IMR-90 (cell line): ENCODE results near the gene C11orf54. TPM values are rescaled to one million over a fixed set of nuclear protein-coding genes. Genes with fewer than 3 reads are reported as not detected.

Experiments used
- ATAC-seq: fragments of 200-7000 bp; cut with Tn5 transposase; 2 replicates; pipeline ENCODE4 v1.9.1; 2020; ENCODE audit warnings: low read depth, mild to moderate bottlenecking, moderate library complexity
- BruUV-seq: library from RNA; stranded (reverse); fragments of 400-500 nt; replicated peaks from 2 replicates; lab custom pipeline; 2021; lab: Mats Ljungman, UMichigan
- CTCF ChIA-PET: fragments of 300-600 bp; formaldehyde crosslinking; extraction: SDS; loops from one replicate; lab custom pipeline; 2021; ENCODE audit warnings: antibody characterized with exemption; lab: Yijun Ruan, JAX
- POLR2A ChIA-PET: fragments of 300-600 bp; sonication (Branson Sonifier 250); formaldehyde crosslinking; loops from one replicate; lab custom pipeline; 2022; ENCODE audit warnings: antibody characterized with exemption; ENCODE audit not compliant: unreplicated experiment; lab: Charles Lee
- DNase-seq: peaks from one replicate; pipeline ENCODE4 v3.0.0; 2013
- H2AFZ ChIP-seq: replicated peaks from 2 replicates; pipeline ENCODE3; 2013; ENCODE audit warnings: low read length, mild to moderate bottlenecking; ENCODE audit not compliant: poor library complexity
- H2AK5ac ChIP-seq: 2 replicates; pipeline ENCODE4 v1.6.1; 2013; ENCODE audit warnings: low read depth, low read length, inconsistent platforms
- H2AK9ac ChIP-seq: replicated peaks from 2 replicates; pipeline ENCODE3; 2013; ENCODE audit warnings: mild to moderate bottlenecking, low read depth, low read length, moderate library complexity; ENCODE audit not compliant: poor library complexity
- H2BK120ac ChIP-seq: 2 replicates; pipeline ENCODE4 v1.6.1; 2013; ENCODE audit warnings: low read depth, low read length, inconsistent platforms
- H2BK15ac ChIP-seq: 3 replicates; pipeline ENCODE4 v1.6.1; 2013; ENCODE audit warnings: low read depth, low read length, inconsistent platforms
- H2BK20ac ChIP-seq: 2 replicates; pipeline ENCODE4 v1.6.1; 2013; ENCODE audit warnings: low read depth, mild to moderate bottlenecking, inconsistent platforms, low read length, moderate library complexity
- H2BK5ac ChIP-seq: 2 replicates; pipeline ENCODE4 v1.6.1; 2013; ENCODE audit warnings: mild to moderate bottlenecking, low read depth, low read length, inconsistent platforms; ENCODE audit not compliant: poor library complexity, severe bottlenecking
- H3K14ac ChIP-seq: replicated peaks from 2 replicates; pipeline ENCODE4 v1.6.1; 2013; ENCODE audit warnings: low read depth, low read length, inconsistent platforms
- H3K18ac ChIP-seq: 2 replicates; pipeline ENCODE4 v1.6.1; 2013; ENCODE audit warnings: low read depth, low read length, control low read depth
- H3K23ac ChIP-seq: 2 replicates; pipeline ENCODE4 v1.6.1; 2013; ENCODE audit warnings: low read depth, low read length, inconsistent platforms
- H3K27ac ChIP-seq: 2 replicates; pipeline ENCODE4 v1.5.1; 2013; ENCODE audit warnings: mild to moderate bottlenecking, control low read depth, low read length; ENCODE audit not compliant: insufficient read depth
- H3K27me3 ChIP-seq: 2 replicates; pipeline ENCODE4 v1.6.1; 2013; ENCODE audit warnings: low read length; ENCODE audit not compliant: control insufficient read depth, insufficient read depth
- H3K36me3 ChIP-seq: 2 replicates; pipeline ENCODE4 v1.6.1; 2013; ENCODE audit warnings: low read length, mixed read lengths; ENCODE audit not compliant: control insufficient read depth, insufficient read depth
- H3K4ac ChIP-seq: 2 replicates; pipeline ENCODE4 v1.6.1; 2013; ENCODE audit warnings: low read depth, low read length, inconsistent platforms
- H3K4me1 ChIP-seq: 2 replicates; pipeline ENCODE4 v1.6.1; 2013; ENCODE audit warnings: low read length, mixed read lengths; ENCODE audit not compliant: control insufficient read depth, insufficient read depth
- H3K4me2 ChIP-seq: 2 replicates; pipeline ENCODE4 v1.6.1; 2013; ENCODE audit warnings: low read depth, mild to moderate bottlenecking, control low read depth, low read length, moderate library complexity
- H3K4me3 ChIP-seq: 2 replicates; pipeline ENCODE4 v1.5.1; 2013; ENCODE audit warnings: low read depth, mild to moderate bottlenecking, control low read depth, low read length, moderate library complexity; ENCODE audit not compliant: insufficient read depth
- H3K56ac ChIP-seq: 2 replicates; pipeline ENCODE4 v1.6.1; 2013; ENCODE audit warnings: low read length, inconsistent platforms; ENCODE audit not compliant: insufficient read depth; ENCODE audit errors: extremely low read depth
- H3K79me1 ChIP-seq, 2 experiments: 2 replicates each; pipeline ENCODE4 v1.6.1; 2013; ENCODE audit warnings: low read length in 2 of 2, inconsistent platforms in 1 of 2, low read depth in 1 of 2
- H3K9ac ChIP-seq: 2 replicates; pipeline ENCODE4 v1.6.1; 2013; ENCODE audit warnings: low read depth, low read length, control low read depth
- H3K9me1 ChIP-seq: 2 replicates; pipeline ENCODE4 v1.6.1; 2013; ENCODE audit warnings: low read length, inconsistent platforms; ENCODE audit not compliant: insufficient read depth
- H3K9me3 ChIP-seq: 2 replicates; pipeline ENCODE4 v1.6.1; 2013; ENCODE audit warnings: low read length; ENCODE audit not compliant: control insufficient read depth, insufficient read depth
- H4K20me1 ChIP-seq: 2 replicates; pipeline ENCODE4 v1.6.1; 2013; ENCODE audit warnings: low read length, inconsistent platforms; ENCODE audit not compliant: insufficient read depth
- H4K5ac ChIP-seq: 2 replicates; pipeline ENCODE4 v1.6.1; 2013; ENCODE audit warnings: mild to moderate bottlenecking, low read depth, low read length, control low read depth
- H4K8ac ChIP-seq, 2 experiments: 2 replicates each; pipeline ENCODE4 v1.6.1; 2013; ENCODE audit warnings: low read depth in 2 of 2, low read length in 2 of 2, control low read depth in 1 of 2, inconsistent platforms in 1 of 2
- H4K91ac ChIP-seq: 2 replicates; pipeline ENCODE4 v1.6.1; 2013; ENCODE audit warnings: low read depth, low read length, inconsistent platforms; ENCODE audit not compliant: insufficient read depth
- BHLHE40 ChIP-seq: fragments of 150-350 bp; IDR thresholded peaks from 2 replicates; pipeline ENCODE4 v1.6.1; 2016; ENCODE audit warnings: mild to moderate bottlenecking, low read depth, low read length
- CHD1 ChIP-seq: IDR thresholded peaks from 2 replicates; pipeline ENCODE4 v1.6.1; 2012; ENCODE audit warnings: low read depth, low read length, improper control_type of control experiment
- MAFK ChIP-seq: IDR thresholded peaks from 2 replicates; pipeline ENCODE4 v1.6.1; 2012; ENCODE audit warnings: low read depth, low read length, improper control_type of control experiment
- MAZ ChIP-seq: IDR thresholded peaks from 2 replicates; pipeline ENCODE4 v1.6.1; 2012; ENCODE audit warnings: low read depth, mild to moderate bottlenecking, low read length, improper control_type of control experiment, moderate library complexity, borderline replicate concordance
- NFE2L2 ChIP-seq: fragments of 150-350 bp; IDR thresholded peaks from 2 replicates; pipeline ENCODE4 v1.6.1; 2016; ENCODE audit warnings: low read depth, mild to moderate bottlenecking, low read length
- RAD21 ChIP-seq: IDR thresholded peaks from 2 replicates; pipeline ENCODE4 v1.6.1; 2012; ENCODE audit warnings: low read length, improper control_type of control experiment
- RCOR1 ChIP-seq: IDR thresholded peaks from 2 replicates; pipeline ENCODE4 v1.6.1; 2012; ENCODE audit warnings: mild to moderate bottlenecking, low read length, improper control_type of control experiment; ENCODE audit not compliant: insufficient replicate concordance
- RFX5 ChIP-seq: IDR thresholded peaks from 2 replicates; pipeline ENCODE4 v1.8.0; 2012; ENCODE audit warnings: low read depth, mild to moderate bottlenecking, low read length, moderate library complexity
- SMC3 ChIP-seq: fragments of 150-350 bp; IDR thresholded peaks from 2 replicates; pipeline ENCODE4 v1.6.1; 2016; ENCODE audit warnings: low read depth, mild to moderate bottlenecking, antibody characterized with exemption, low read length, moderate library complexity
- WGBS, 2 experiments: methylation state at CpG; one replicate each; pipeline versions ENCODE4 v1.1.5 to v1.1.7; 2013; ENCODE audit warnings: missing lambda C conversion rate in 2 of 2; ENCODE audit not compliant: insufficient read length in 1 of 2; ENCODE audit errors: extremely low coverage in 2 of 2; 5-methylcytosine and 5-hydroxymethylcytosine counted together
- dilution Hi-C: fragments of 300-500 bp; cut with HindIII; formaldehyde crosslinking; loops from one replicate; pipeline ENCODE4 v1.14.3; 2018; ENCODE audit warnings: low sequenced_read_pairs; ENCODE audit not compliant: unreplicated experiment
- in situ Hi-C: fragments of 300-500 bp; cut with MboI; formaldehyde crosslinking; loops from 3 replicates; pipeline ENCODE4 v1.14.3; 2019; ENCODE audit warnings: low sequenced_read_pairs, inconsistent platforms, mixed read lengths
- intact Hi-C: fragments of 100-400 bp; cut with micrococcal nuclease; formaldehyde crosslinking; loops from 2 replicates; pipeline ENCODE4 v1.10.0; 2022
- polyA plus RNA-seq, 3 experiments: library from polyadenylated mRNA; depleted of rRNA; stranded (reverse); fragments of >200 nt; gene quantifications; 2 replicates each; pipeline ENCODE4 v1.2.3, GENCODE V29; 2012; ENCODE audit warnings: low replicate concordance in 1 of 3
- total RNA-seq: library from RNA; depleted of rRNA; stranded (reverse); fragments of >200 nt; gene quantifications from 2 replicates; pipeline ENCODE4 v1.2.3, GENCODE V29; 2012
- TF ChIP-seq, protein P1 (sequence below): fragments of 150-350 bp; IDR thresholded peaks from 2 replicates; pipeline ENCODE4 v1.6.1; 2017; ENCODE audit warnings: mild to moderate bottlenecking, antibody characterized with exemption, low read length, low read depth

C11orf54 gene
- total and polyA plus RNA-seq, 2 of the 4 experiments (the other 2 are of a cell fraction), result 13.7 to 16.0 TPM

DNA sequence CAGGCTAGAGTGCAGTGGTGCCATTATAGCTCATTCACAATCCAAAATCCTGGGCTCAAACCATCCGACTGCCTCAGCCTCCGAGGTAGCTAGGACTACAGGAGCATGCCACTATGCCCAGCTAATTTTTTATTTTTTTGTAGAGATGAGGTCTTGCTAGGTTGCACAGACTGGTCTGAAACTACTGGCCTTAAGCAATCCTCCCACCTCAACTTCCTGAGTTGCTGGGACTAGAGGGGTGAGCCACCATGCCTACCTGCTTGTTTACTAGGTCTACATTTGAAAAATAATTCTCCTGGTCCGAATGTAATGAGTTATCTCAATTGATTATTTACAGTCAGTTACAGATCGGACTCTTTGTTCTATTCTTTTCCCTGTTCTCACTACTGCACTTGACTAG lies 22.2 kb upstream of the C11orf54 start:
- Histone ChIP-seq H2BK5ac (no peak overlapping the region), H4K8ac (no peak overlapping the region), H3K27me3 (no peaks in the 10 kb centered on the region), H3K23ac (no peak overlapping the region), H3K9ac (no peak overlapping the region), H4K20me1 (no peaks in the 10 kb centered on the region), H3K4me1 (no peaks in the 10 kb centered on the region), H3K4me2 (no peak overlapping the region), H3K27ac (no peak overlapping the region), H3K36me3 (peaks cover 26% of the 10 kb centered on the region), H2AFZ (no peak overlapping the region), H3K4ac (no peak overlapping the region), H3K56ac (no peak overlapping the region), H2AK5ac (no peak overlapping the region), H3K4me3 (no peak overlapping the region), H3K18ac (no peak overlapping the region), H4K91ac (no peak overlapping the region), H4K5ac (no peak overlapping the region), H2BK120ac (no peak overlapping the region), H3K14ac (no peak overlapping the region), H3K79me1 (peaks cover 8 to 17% of the 10 kb centered on the region in 2 experiments; a peak in 3 of 4 replicates), H2AK9ac (no peak overlapping the region), H3K9me1 (0 out of 2 replicates have a peak, but pooled peaks cover 4% of the 10 kb centered on the region), H3K9me3 (no peaks in the 10 kb centered on the region), H2BK15ac (no peak overlapping the region), H2BK20ac (no peak overlapping the region)
- DNase-seq (no peak), ATAC-seq (no peak)
- intact Hi-C loops (no loop called here), in situ Hi-C loops (no loop called here), dilution Hi-C loops (no loop called here)
- no TSS peak for BruUV-seq
- no CpG with 5 or more reads among the region's 4 CpGs for WGBS, 2 experiments
- ChIA-PET POLR2A (no interaction called here), CTCF (interaction anchor here (0.6 kb wide), 1 partner anchor 463 kb away, joined by 3 read pairs; no protein-coding TSS in a partner anchor)
- TF ChIP-seq RFX5 (no peak), BHLHE40 (no peak), MAFK (no peak), SMC3 (no peak), RCOR1 (no peak), CHD1 (no peak), NFE2L2 (no peak), MAZ (no peak), RAD21 (no peak)
- TF ChIP-seq, protein P1, sequence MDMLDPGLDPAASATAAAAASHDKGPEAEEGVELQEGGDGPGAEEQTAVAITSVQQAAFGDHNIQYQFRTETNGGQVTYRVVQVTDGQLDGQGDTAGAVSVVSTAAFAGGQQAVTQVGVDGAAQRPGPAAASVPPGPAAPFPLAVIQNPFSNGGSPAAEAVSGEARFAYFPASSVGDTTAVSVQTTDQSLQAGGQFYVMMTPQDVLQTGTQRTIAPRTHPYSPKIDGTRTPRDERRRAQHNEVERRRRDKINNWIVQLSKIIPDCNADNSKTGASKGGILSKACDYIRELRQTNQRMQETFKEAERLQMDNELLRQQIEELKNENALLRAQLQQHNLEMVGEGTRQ, result no peak
